GM18517 (cell line): Measurements from ENCODE around the gene CCDC88B.

Source experiments
- ATAC-seq: cut with Tn5 transposase; IDR thresholded peaks from one replicate; pipeline ENCODE4 v1.9.1; 2021; ENCODE audit warnings: mild to moderate bottlenecking, moderate library complexity; ENCODE audit not compliant: unreplicated experiment

CCDC88B gene

GRCh38 chr11:64339754-64340408 lies at the start of gene CCDC88B:
Gene CCDC88B, plus strand, starts transcription at chr11:64340204. Its CDS starts 63 bp downstream, at chr11:64340267.
- ATAC-seq: peak; percentile 36

GRCh38 chr11:64290352-64291261 lies 49.4 kb upstream of the CCDC88B start:
- ATAC-seq: no peak

- ATAC-seq: no peak
Observed at GRCh38 chr11:64291262-64291751, 48.7 kb upstream of the CCDC88B start, which contains the start of gene KCNK4. Gene KCNK4, plus strand, starts transcription at chr11:64291302. Its CDS starts 1,717 bp downstream, at chr11:64293019.

GRCh38 chr11:64291752-64292459 lies 48.1 kb upstream of the CCDC88B start:
- ATAC-seq: no peak

- no peak for ATAC-seq
Observed at GRCh38 chr11:64292460-64293254, 47.3 kb upstream of the CCDC88B start.

GRCh38 chr11:64294774-64295173 lies 45.2 kb upstream of the CCDC88B start:
- no peak for ATAC-seq

- no peak for ATAC-seq
Observed at GRCh38 chr11:64295760-64296159, 44.2 kb upstream of the CCDC88B start.

- ATAC-seq: no peak
Observed at GRCh38 chr11:64296236-64296635, 43.8 kb upstream of the CCDC88B start.

- ATAC-seq: no peak
Observed at GRCh38 chr11:64296830-64297698, 42.9 kb upstream of the CCDC88B start.

- no peak for ATAC-seq
Observed at GRCh38 chr11:64297699-64298358, 42.2 kb upstream of the CCDC88B start.

GRCh38 chr11:64298966-64299846 lies 40.8 kb upstream of the CCDC88B start:
- no peak for ATAC-seq

- no peak for ATAC-seq
Observed at GRCh38 chr11:64299847-64300648, 40.0 kb upstream of the CCDC88B start, which contains the start of gene CATSPERZ. Gene CATSPERZ, plus strand, starts transcription at chr11:64300358. Its CDS starts 53 bp downstream, at chr11:64300411.

GRCh38 chr11:64303109-64304031 lies 36.6 kb upstream of the CCDC88B start:
- no peak for ATAC-seq

- no peak for ATAC-seq
Observed at GRCh38 chr11:64304032-64304315, 36.0 kb upstream of the CCDC88B start.

GRCh38 chr11:64304316-64305072 lies 35.5 kb upstream of the CCDC88B start:
- peak; percentile 42 for ATAC-seq
